HG02938 (cell line): Measurements from ENCODE around the gene COPE.

Experiments
- ATAC-seq: cut with Tn5 transposase; IDR thresholded peaks from one replicate; pipeline ENCODE4 v1.9.1; 2021; ENCODE audit warnings: mild to moderate bottlenecking, moderate library complexity; ENCODE audit not compliant: unreplicated experiment

COPE gene

DNA sequence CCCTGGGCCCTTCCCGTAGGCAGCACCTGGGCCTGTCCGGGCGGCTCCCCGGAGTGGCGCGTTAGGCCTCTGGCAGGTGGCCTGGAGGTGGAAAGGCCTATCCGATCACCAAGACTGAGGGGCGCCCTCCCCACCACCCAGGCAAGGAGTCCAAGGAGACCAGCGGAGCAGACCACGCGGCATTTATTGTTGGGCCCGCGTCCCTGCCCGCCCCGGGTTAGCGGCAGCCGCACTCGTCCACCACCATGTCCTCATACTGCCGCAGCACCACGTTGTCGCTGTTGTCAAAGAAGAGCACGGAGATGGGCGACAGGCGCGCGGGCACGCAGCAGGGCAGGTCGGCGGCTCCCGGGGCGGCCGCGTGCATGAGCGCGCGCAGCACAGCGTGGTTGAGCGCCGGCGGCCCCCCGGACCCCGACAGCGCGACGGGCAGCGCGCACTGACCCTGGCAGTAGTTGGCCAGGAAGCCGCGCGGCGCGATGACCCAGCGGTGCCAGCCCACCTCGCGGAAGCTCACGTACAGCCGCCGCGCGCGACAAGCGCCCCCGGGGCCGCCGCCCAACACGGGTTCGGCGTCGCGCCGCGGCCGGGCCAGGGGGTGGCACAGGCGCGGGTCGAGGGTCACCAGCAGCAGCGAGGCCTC lies 50.7 kb downstream of the COPE start:
- ATAC-seq = no peak

DNA sequence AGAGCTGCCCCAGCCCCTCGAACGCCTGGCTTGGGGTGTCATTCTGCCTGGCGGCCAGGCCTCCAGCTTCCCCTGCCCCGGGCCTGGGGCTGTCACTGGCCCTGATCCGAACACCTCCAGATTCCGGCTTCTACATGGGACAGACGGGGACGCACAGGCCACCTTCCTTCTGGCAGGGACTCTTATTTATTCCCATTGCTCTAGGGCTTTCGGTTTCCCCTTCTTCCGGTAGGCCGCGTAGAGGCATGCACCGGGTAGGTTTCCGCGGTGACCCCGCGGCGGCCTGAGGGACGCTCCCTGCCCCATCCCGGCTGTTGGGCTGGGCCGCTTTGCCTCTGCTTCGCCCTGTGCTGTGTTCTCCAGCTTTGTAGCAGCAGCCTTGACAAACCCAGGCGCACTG lies 51.4 kb downstream of the COPE start:
- no peak for ATAC-seq

DNA sequence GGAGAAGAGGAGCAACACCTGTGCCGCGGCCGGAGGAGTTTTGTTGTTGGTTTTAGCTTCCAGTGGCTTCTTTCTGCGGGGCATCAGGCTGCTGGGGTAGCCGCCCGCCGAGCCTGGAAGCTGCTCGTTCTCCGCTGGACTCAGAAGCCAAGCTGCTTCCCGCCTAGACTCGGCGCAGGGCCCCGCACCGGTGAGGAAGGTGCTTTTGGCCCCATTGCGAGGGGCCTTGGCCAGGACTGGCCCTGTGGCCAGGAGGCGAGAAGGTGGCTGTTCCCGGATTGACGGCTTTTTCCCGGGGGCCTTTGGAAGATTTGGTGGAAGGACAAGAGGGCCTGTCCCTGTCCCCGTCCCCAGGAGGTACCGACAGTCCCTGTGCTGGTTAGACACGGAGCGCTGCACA lies 52.0 kb downstream of the COPE start:
- ATAC-seq = no peak

DNA sequence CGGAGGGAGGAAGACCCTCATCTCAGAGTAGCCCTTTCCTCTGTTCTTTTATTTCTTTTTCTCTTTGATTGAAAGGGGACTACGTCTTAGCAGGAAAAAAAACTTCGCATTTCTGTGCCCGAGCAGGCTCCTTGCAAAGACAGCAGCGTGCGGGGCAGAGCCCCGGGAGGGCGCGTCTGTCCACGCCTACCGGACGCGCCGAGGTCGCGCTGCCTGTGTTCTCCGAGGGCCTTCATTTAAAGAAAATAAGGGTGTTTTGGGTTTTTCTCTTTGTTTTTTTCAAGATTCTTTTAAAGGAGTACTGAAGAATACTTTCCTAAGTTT lies 52.4 kb downstream of the COPE start:
- ATAC-seq = no peak

DNA sequence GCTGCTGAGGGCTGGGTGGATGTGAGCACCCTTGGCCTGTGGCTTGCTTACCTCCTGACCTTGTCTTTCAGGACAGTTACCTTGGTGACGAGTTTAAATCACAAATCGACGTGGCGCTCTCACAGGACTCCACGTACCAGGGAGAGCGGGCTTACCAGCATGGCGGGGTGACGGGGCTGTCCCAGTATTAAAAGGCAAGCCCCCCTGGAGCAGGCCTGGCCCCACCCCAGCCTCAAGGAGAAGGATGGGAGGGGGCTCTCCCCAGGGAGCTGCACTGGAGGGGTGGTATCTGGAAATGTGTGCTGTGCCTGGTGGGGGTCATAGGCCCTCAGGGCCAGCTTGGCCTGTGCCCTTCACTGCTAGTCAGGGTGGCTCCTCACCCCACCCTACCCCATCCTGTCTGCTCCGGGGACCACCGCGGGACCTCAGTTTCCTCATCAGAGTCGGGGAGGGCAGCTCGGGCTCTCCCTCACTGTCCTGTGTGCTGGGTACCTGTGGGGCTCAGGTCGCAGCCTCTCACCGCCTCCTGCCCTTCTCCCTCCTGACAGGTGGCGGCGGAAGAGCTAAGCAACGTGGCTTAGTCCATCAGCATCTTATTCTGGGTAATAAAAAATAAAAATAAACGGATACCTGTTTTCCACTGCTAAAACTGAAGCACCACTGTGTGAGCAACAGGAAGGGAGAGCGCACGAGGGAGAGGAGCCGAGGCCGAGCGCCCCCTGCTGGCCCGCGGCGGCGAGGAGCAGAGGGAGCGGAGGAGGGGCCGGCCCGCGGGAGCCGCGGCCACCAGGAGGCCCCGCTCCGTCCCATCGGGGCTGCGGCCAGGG lies 53.0 kb downstream of the COPE start:
- ATAC-seq = no peak

DNA sequence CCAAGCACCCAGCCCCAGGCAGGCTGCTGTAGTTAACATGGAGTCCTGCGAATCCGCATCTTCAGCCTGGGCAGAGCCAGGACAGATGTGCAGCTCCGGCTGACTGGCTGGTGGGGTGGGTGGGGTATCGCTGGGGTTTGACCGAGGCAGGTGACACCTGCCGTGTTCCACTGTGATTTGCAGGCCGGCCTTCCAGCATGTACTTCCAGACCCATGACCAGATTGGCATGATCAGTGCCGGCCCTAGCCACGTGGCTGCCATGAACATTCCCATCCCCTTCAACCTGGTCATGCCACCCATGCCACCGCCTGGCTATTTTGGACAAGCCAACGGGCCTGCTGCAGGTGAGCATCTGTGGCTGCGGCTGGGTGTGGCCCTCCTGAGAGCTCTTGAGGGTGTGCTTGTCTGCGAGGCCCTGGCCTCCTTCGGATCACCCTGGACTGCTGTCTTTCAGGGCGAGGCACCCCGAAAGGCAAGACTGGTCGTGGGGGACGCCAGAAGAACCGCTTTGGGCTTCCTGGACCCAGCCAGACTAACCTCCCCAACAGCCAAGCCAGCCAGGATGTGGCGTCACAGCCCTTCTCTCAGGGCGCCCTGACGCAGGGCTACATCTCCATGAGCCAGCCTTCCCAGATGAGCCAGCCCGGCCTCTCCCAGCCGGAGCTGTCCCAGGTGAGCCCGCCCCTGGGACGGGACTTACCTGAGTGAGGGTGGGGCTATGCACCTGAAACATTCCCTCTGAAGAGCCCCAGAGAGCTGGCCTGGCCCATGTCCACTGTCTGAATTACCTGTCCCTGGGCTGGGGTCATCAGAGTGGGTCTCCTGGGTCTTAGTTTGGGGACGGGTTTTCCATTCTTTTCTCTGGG lies 53.8 kb downstream of the COPE start:
- ATAC-seq = no peak

DNA sequence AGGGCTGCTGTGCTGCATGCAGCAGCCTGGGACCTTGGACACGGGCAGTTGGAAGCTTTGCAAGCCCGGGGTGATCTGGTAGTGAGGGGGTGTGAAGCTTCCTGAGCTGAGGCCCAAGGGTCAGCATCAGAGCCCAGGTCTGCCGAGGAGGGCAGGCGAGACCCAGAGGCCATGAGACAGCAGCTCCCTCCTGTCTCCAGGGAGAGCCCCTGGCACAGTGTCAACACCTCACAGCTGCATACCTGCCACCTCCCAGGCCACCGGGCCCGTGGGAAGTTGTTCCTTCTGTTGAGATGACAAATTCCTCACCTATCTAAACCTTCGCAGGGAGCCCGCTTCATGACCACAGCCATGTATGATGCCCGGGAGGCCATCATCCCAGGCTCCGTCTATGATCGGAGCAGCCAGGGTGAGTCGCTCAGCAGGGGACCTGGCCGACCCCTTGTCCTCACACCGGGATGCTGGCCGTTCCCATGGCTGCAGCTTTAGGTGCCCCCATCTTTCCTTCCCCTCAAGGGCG lies 55.3 kb downstream of the COPE start:
- no peak for ATAC-seq

DNA sequence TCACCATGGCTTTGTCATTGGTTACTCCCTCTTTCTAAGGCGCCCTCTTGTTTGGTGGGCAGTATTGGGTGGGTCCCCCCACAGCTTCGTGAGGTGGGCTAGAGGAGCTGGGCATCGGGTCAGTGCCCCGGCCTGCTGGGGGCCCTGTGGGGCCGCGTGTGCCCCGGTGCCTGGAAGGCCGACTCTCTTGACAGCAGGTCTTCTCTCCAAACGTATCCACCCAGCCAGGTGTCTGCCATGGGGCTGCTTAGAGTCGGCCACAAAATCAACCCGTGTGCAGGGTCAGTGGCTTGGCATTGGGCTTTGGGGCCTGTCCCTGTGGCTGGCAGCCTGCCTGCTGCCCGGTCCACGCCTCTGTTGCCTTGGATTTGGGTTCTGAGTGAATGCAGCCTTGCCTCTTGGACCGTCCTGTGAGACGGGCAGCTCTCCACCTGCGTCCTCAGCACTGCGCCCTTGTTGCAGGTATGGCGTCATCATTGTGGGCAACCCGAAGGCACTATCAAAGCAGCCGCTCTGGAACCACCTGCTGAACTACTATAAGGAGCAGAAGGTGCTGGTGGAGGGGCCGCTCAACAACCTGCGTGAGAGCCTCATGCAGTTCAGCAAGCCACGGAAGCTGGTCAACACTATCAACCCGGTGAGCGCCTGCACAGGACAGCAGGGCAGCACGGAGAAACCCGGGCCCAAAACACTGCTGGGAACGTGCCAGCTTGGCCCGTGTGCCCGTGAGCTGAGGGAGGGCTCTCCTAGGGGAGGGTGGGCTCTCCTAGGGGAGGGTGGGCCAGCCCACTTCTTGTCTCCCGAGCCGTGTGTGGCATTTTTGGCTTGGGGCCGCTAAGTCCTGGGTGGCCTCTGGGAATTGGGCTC lies 56.0 kb downstream of the COPE start:
- no peak for ATAC-seq

DNA sequence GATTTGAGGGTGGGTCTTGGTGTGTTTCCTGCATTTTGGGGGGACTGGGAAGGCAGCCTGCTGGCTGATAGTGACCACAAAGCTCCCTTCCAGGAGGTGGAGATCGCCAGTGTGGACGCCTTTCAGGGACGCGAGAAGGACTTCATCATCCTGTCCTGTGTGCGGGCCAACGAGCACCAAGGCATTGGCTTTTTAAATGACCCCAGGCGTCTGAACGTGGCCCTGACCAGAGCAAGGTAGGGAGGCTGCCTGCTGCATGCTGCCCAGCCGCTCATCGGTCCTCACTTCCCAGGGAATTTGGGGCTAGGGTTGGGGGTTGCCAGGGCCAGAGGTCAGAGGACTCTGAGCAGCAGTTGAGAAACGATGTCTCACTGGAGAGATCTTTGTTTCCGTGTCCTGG lies 57.3 kb downstream of the COPE start:
- ATAC-seq = no peak

DNA sequence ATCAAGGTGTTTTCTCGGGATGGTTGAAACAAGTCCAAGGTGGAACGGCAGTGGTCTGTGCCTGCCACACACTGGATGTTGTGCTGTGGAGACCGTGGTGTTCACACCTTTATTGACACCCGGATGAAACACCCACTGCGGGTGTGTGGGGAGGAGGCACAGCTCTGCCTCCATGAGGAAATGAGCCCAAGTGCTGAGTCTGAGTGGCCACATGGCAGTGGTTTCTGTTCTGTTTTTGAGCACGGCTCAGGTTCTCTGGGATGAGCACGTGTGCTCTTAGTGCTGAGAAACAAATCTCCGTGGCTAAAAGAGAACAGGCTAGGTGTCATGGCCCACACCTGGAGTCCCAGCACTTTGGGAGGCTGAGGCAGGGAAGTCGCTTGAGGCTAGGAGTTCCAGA lies 58.0 kb downstream of the COPE start:
- no peak for ATAC-seq

DNA sequence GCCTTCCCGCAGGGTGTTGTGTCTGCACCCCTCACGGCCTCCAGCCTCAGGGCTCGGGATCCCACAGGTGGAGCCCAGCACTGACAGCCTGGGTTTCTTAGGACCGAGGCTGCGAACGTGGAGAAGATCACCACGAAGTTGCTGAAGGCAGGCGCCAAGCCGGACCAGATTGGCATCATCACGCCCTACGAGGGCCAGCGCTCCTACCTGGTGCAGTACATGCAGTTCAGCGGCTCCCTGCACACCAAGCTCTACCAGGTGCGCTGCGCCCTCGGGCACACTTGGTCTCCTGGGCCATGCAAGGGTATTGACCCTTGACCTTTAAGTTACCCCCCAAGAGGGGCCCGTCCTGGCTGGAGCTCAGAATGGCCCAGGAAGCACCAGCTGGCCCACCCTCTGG lies 58.5 kb downstream of the COPE start:
- no peak for ATAC-seq

DNA sequence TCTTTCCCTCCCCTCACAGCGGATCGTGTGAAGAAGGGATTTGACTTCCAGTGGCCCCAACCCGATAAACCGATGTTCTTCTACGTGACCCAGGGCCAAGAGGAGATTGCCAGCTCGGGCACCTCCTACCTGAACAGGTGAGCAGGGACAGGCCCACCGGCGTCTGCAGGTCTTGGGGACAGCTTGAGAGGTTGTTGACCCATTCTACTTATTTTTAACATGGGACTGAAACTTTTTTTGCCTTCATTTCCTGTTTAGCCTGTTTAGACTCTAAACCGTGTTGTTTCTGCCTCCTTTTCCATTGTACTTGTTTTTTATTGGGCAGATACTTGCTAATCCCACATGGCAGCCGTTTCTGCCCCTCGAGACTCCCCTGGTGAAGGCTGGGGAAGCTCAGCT lies 58.9 kb downstream of the COPE start:
- ATAC-seq = no peak

DNA sequence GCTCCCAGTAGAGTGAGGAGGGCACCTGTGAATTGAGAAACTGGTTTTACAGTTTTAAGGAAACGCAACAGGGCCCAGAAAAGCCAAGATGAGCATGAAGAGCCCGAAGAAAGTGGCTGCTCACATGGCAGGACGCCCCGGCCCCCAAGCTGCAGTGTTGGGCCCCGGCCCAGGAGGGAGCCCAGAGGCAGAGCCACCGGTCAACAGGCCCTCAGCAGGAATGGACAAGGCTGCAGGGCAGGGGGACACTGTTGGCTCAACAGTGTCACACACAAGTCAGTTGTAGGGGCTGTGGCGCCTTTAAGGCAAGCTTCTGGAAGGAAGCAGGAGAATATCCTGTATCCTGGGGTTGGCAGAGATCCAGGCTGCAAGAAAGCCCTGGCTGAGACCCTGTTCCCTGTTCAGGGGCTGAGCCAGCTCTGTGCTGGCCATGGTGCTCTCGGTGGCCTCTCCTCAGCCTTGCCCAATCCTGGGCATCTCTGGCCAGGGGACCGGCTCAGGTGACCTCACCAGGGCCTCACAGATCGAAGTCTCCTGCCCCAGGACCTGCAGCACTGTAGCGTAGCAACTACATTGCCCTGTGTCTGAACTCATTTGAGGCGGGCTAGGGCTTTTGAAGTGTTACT lies 59.4 kb downstream of the COPE start:
- no peak for ATAC-seq

DNA sequence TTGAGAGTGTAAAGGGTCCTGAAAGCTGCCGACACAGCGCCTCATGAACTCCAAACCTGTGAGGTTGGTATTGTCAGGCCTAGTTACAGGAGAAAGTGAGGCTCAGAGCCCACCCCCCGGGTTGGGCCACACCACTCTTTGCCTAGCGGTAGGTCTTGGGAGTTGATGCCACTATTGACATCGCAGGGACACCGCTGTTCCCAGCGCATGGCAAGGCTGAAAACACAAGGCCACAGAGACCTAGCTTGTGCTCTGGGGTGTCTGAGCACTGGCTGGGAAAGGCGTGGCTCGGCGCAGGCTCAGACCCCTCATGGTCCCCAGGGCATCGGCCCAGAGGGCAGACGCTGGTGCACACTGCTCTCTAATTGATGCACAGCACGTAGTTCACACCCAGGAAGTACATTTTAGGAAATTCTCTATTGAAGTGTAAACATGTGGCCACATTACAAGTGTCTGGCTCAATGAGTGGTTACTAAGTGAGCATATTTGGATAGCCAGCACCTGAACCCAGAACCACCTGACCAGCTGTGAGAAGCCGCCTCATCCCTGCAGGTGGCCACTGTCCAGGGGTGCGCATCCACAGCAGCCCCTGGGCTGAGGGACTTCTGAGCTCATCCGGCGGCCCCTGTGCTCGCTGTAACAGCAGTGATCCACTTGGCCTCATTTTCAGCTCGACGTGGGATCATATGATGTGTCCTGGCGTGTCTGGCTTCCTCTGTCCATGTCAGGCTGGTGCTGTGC lies 60.1 kb downstream of the COPE start:
- no peak for ATAC-seq

DNA sequence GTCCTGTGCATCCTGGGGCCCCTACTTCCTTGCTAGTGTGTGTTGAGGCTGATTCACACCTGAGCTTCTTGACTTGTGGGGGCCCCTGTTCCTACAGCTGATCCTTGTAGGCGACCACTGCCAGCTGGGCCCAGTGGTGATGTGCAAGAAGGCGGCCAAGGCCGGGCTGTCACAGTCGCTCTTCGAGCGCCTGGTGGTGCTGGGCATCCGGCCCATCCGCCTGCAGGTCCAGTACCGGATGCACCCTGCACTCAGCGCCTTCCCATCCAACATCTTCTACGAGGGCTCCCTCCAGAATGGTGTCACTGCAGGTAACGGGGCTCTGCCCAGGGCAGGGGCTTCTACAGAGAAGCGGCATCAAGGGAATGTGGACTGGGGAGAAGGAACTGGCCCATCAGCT lies 62.0 kb downstream of the COPE start:
- no peak for ATAC-seq

DNA sequence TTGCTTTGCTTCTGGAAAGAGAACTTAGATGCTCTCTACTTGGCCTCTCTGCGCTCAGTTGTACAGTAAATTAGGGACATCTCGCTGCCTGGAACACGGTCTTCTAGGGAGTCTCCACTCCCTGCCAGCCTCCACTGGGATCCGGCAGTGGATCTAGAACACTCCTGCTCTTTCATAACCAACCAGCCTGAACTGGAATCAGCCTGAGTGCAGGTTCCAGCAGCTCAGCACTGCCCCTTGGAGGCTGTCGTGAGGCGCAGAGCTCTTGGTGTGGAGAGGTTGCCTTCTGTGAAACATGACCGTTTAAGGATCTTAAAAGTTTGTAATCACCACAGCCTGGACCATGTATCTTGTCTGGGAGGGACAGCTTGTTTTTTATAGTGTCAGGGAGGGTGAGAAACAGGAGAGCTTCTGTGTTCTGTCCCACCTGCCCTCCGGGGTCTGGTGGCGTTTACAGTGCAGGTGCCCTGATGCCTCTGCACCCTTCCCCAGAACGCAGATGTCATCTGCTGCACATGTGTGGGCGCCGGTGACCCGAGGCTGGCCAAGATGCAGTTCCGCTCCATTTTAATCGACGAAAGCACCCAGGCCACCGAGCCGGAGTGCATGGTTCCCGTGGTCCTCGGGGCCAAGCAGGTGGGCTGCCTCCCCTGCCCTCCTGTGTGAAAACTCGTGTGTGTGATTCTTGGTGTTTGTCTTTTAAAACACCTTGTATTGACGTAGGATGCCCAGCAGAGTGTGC lies 62.6 kb downstream of the COPE start:
- no peak for ATAC-seq

DNA sequence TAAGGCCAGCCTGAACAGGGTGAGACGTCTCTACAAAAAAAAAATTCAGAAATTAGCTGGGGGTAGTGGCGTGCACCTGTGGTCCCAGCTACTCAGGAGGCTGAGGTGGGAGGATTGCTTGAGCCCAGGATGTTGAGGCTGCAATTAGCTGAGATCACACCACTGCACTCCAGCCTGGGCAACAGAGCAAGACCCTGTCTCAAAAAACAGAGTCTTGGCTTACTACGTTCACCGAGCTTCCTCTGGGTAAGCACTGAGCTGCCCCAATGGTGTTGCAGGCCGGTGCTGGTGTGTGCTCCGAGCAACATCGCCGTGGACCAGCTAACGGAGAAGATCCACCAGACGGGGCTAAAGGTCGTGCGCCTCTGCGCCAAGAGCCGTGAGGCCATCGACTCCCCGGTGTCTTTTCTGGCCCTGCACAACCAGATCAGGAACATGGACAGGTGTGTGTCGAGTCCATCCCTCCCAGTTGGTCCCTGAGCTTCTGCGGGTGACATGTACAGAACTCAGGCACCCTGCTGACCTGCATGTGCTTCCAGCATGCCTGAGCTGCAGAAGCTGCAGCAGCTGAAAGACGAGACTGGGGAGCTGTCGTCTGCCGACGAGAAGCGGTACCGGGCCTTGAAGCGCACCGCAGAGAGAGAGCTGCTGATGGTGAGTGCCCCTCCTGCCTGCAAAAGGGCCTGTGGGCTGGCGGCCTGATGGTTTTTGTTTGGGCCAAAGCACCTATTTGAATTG lies 63.4 kb downstream of the COPE start:
- no peak for ATAC-seq

DNA sequence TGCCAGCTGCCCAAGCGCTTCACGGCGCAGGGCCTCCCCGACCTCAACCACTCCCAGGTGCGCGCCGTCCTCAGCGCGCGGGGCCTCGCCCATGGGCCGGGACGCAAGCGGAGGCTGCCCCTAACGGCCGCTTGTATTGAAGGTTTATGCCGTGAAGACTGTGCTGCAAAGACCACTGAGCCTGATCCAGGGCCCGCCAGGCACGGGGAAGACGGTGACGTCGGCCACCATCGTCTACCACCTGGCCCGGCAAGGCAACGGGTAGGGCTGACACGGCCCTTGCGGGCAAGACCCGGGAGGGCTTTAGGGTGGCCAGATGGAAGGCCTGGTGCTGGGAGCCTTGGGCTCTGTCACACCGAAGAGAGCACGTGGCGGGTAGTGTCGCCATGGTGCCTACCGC lies 64.2 kb downstream of the COPE start:
- no peak for ATAC-seq
